ENCODE results near the gene AQP1. TPM values are rescaled to one million over a fixed set of nuclear protein-coding genes. Genes with fewer than 3 reads are reported as not detected.

Gene AQP1
- total RNA-seq, 4 donors from 2014 or later: 439 to 589 (median 503) TPM

- no peaks in the 10 kb centered on the region for H3K36me3 ChIP-seq
Observed at GRCh38 chr7:30936650-30937245, 25.1 kb downstream of the AQP1 start.

GRCh38 chr7:30937416-30937815, 25.8 kb downstream of the AQP1 start:
- WGBS, 2 donors (ENCODE audit: low coverage in 1 of 2): 55 to 59% methylated on average over 3 of the region's 3 CpGs
- H3K4me3 ChIP-seq: no peak overlapping the region
- H3K4me1 ChIP-seq: peaks cover 0 to 8% (median 0%) of the 10 kb centered on the region in 3 donors
- no peak overlapping the region for H3K27ac ChIP-seq
- no peak for ATAC-seq
- H3K27me3 ChIP-seq: peaks cover 3% of the 10 kb centered on the region
- H3K9me3 ChIP-seq: no peaks in the 10 kb centered on the region
- H3K36me3 ChIP-seq: no peaks in the 10 kb centered on the region
- TF ChIP-seq EP300 (IDR thresholded peaks at IDR 0.05) (no peak), POLR2A (IDR thresholded peaks at IDR 0.05) (no peak), CTCF (IDR thresholded peaks at IDR 0.05) (no peak), POLR2AphosphoS5 (IDR thresholded peaks at IDR 0.05) (no peak)

More at GRCh38 chr7:30936650-30937245, 25.1 kb downstream of the AQP1 start:
- H3K4me1 ChIP-seq: peaks cover 0 to 8% (median 0%) of the 10 kb centered on the region in 3 donors
- H3K9me3 ChIP-seq: no peaks in the 10 kb centered on the region
- H3K4me3 ChIP-seq: no peak overlapping the region
- peaks cover 3% of the 10 kb centered on the region for H3K27me3 ChIP-seq
- H3K27ac ChIP-seq: no peak overlapping the region
- TF ChIP-seq POLR2AphosphoS5 (IDR thresholded peaks at IDR 0.05): no peak
- TF ChIP-seq EP300 (IDR thresholded peaks at IDR 0.05): no peak
- no peak for TF ChIP-seq POLR2A (IDR thresholded peaks at IDR 0.05)
- no peak for TF ChIP-seq CTCF (IDR thresholded peaks at IDR 0.05)
- no peak for ATAC-seq

GRCh38 chr7:30938435-30939316, 27.0 kb downstream of the AQP1 start:
- 8% methylated on average over 5 of the region's 25 CpGs for WGBS, 2 donors (ENCODE audit: low coverage in 1 of 2)
- Histone ChIP-seq H3K4me3 (no peak overlapping the region), H3K27ac (no peak overlapping the region), H3K4me1 (peaks cover 0 to 8% (median 0%) of the 10 kb centered on the region in 3 donors), H3K9me3 (no peaks in the 10 kb centered on the region), H3K27me3 (peaks cover 3% of the 10 kb centered on the region), H3K36me3 (no peaks in the 10 kb centered on the region)
- TF ChIP-seq POLR2AphosphoS5 (IDR thresholded peaks at IDR 0.05) (no peak), POLR2A (IDR thresholded peaks at IDR 0.05) (no peak), EP300 (IDR thresholded peaks at IDR 0.05) (no peak), CTCF (IDR thresholded peaks at IDR 0.05) (peak; percentile 83 to 97 (median 93))
- ATAC-seq: peak; percentile 80

- ATAC-seq: no peak
- peaks cover 3% of the 10 kb centered on the region for H3K27me3 ChIP-seq
- no peak overlapping the region for H3K4me3 ChIP-seq
- 61 to 65% methylated on average over 8 of the region's 8 CpGs for WGBS, 2 donors (ENCODE audit: low coverage in 1 of 2)
- no peak overlapping the region for H3K27ac ChIP-seq
- TF ChIP-seq CTCF (IDR thresholded peaks at IDR 0.05): no peak
- no peaks in the 10 kb centered on the region for H3K36me3 ChIP-seq
- H3K9me3 ChIP-seq: peaks cover 0 to 14% (median 0%) of the 10 kb centered on the region in 3 donors
- peaks cover 0 to 8% (median 0%) of the 10 kb centered on the region in 3 donors for H3K4me1 ChIP-seq
Observed at GRCh38 chr7:30941582-30942323, 30.1 kb downstream of the AQP1 start.

All from gastroesophageal sphincter (tissue), 4 donors.